ENCODE measurements around the gene TENT4A.

GRCh38 chr5:6714226-6715041, 1.2 kb downstream of the TENT4A start:
- TF ChIP-seq EP300 (IDR thresholded peaks at IDR 0.05) (no peak), CTCF (IDR thresholded peaks at IDR 0.05) (no peak), POLR2AphosphoS5 (IDR thresholded peaks at IDR 0.05) (no peak)

All from upper lobe of left lung (tissue), 4 donors.